ENCODE measurements around the gene ABCD3.

ABCD3 gene

GRCh38 chr1:94463056-94463764 is 45.0 kb downstream of the ABCD3 start:
- no peak for DNase-seq (ENCODE audit: low read depth in 2 of 2)

- DNase-seq (ENCODE audit: low read depth in 2 of 2) = no peak
Measured at GRCh38 chr1:94463765-94464330, 45.7 kb downstream of the ABCD3 start.

GRCh38 chr1:94468708-94469107 is 50.5 kb downstream of the ABCD3 start:
- no peak for DNase-seq (ENCODE audit: low read depth in 2 of 2)

GRCh38 chr1:94471271-94471670 is 53.1 kb downstream of the ABCD3 start:
- no peak for DNase-seq (ENCODE audit: low read depth in 2 of 2)

GRCh38 chr1:94475232-94475631 is 57.0 kb downstream of the ABCD3 start:
- DNase-seq (ENCODE audit: low read depth in 2 of 2) = no peak

- DNase-seq (ENCODE audit: low read depth in 2 of 2) = no peak
Measured at GRCh38 chr1:94479682-94480081, 61.5 kb downstream of the ABCD3 start.

- DNase-seq (ENCODE audit: low read depth in 2 of 2) = no peak
Measured at GRCh38 chr1:94481473-94481933, 63.3 kb downstream of the ABCD3 start.

- DNase-seq (ENCODE audit: low read depth in 2 of 2) = no peak
Measured at GRCh38 chr1:94486990-94487389, 68.8 kb downstream of the ABCD3 start.

GRCh38 chr1:94490556-94490955 is 72.4 kb downstream of the ABCD3 start:
- no peak for DNase-seq (ENCODE audit: low read depth in 2 of 2)

- DNase-seq (ENCODE audit: low read depth in 2 of 2) = no peak
Measured at GRCh38 chr1:94496076-94496755, 78.0 kb downstream of the ABCD3 start.

GRCh38 chr1:94501426-94501825 is 83.2 kb downstream of the ABCD3 start:
- DNase-seq (ENCODE audit: low read depth in 2 of 2) = no peak

- DNase-seq (ENCODE audit: low read depth in 2 of 2) = no peak
Measured at GRCh38 chr1:94501935-94502334, 83.7 kb downstream of the ABCD3 start.

GRCh38 chr1:94503153-94503552 is 85.0 kb downstream of the ABCD3 start:
- DNase-seq (ENCODE audit: low read depth in 2 of 2) = no peak

GRCh38 chr1:94504601-94505000 is 86.4 kb downstream of the ABCD3 start:
- no peak for DNase-seq (ENCODE audit: low read depth in 2 of 2)

- no peak for DNase-seq (ENCODE audit: low read depth in 2 of 2)
Measured at GRCh38 chr1:94512816-94513215, 94.6 kb downstream of the ABCD3 start.

- no peak for DNase-seq (ENCODE audit: low read depth in 2 of 2)
Measured at GRCh38 chr1:94514095-94514727, 96.0 kb downstream of the ABCD3 start.

GRCh38 chr1:94515296-94515947 is 97.2 kb downstream of the ABCD3 start:
- DNase-seq (ENCODE audit: low read depth in 2 of 2) = no peak

GRCh38 chr1:94519351-94519750 is 101.2 kb downstream of the ABCD3 start:
- no peak for DNase-seq (ENCODE audit: low read depth in 2 of 2)

- DNase-seq (ENCODE audit: low read depth in 2 of 2) = no peak
Measured at GRCh38 chr1:94522304-94522703, 104.1 kb downstream of the ABCD3 start.

GRCh38 chr1:94524531-94524930 is 106.3 kb downstream of the ABCD3 start:
- DNase-seq (ENCODE audit: low read depth in 2 of 2) = no peak

- no peak for DNase-seq (ENCODE audit: low read depth in 2 of 2)
Measured at GRCh38 chr1:94526152-94526980, 108.2 kb downstream of the ABCD3 start.

Data from stimulated activated CD8-positive, alpha-beta memory T cell treated with anti-CD3 and anti-CD28 coated beads, Interleukin-15, amount 100 ng/mL, for 48 hours (primary cell).